SK-N-SH (cell line): ENCODE results near the gene HOMER1. TPM values are rescaled to one million over a fixed set of nuclear protein-coding genes. Genes with fewer than 3 reads are reported as not detected.
A peak's percentile ranks its signal among the peaks of the same experiment; 100 is the strongest.

Source experiments
- CTCF ChIA-PET: fragments of 300-600, 350-600 bp; formaldehyde crosslinking; extraction: SDS; loops from one replicate; lab custom pipeline; 2021; lab: Yijun Ruan, JAX
- POLR2A ChIA-PET: fragments of 350-600 bp; sonication (Branson Sonifier 250); formaldehyde crosslinking; extraction: SDS; loops from one replicate; lab custom pipeline; 2020; ENCODE audit warnings: antibody characterized with exemption, inconsistent platforms; lab: Yijun Ruan, JAX
- DNase-seq: peaks from one replicate; pipeline ENCODE4 v3.0.0; 2012
- H2AFZ ChIP-seq: fragments of 200-600 bp; sonication (generic); 2 replicates; pipeline ENCODE4 v1.8.1; 2016; ENCODE audit warnings: antibody characterized with exemption, mild to moderate bottlenecking, low read depth
- H3F3A ChIP-seq: fragments of 200-600 bp; sonication (generic); replicated peaks from 2 replicates; pipeline ENCODE3; 2016; ENCODE audit warnings: antibody characterized with exemption, mild to moderate bottlenecking; ENCODE audit not compliant: insufficient read depth
- H3K27ac ChIP-seq, 2 experiments: fragments of 200-500 bp in 1 of 2; fragments of 200-600 bp in 1 of 2; sonication (Bioruptor generic) in 1 of 2; sonication (generic), shearing (Covaris generic) in 1 of 2; 2 replicates each; pipeline versions ENCODE4 v1.5.1 to v1.6.1; 2014 to 2016; ENCODE audit warnings: low read depth in 2 of 2, inconsistent platforms in 1 of 2, low read length in 1 of 2, mild to moderate bottlenecking in 1 of 2, mixed read lengths in 1 of 2
- H3K27me3 ChIP-seq: fragments of 200-600 bp; sonication (generic), shearing (Covaris generic); 2 replicates; pipeline ENCODE4 v1.6.1; 2016; ENCODE audit warnings: mixed run types; ENCODE audit not compliant: insufficient read depth
- H3K36me3 ChIP-seq, 2 experiments: fragments of 200-500 bp in 1 of 2; fragments of 200-600 bp in 1 of 2; sonication (Bioruptor generic) in 1 of 2; sonication (generic) in 1 of 2; replicated peaks in 1 of 2; 2 replicates each; pipeline versions ENCODE3 to v1.5.1; 2014 to 2016; ENCODE audit warnings: low read length in 1 of 2, mild to moderate bottlenecking in 1 of 2; ENCODE audit not compliant: insufficient read depth in 2 of 2, control insufficient read depth in 1 of 2
- H3K4me1 ChIP-seq, 2 experiments: fragments of 200-500 bp in 1 of 2; fragments of 200-600 bp in 1 of 2; sonication (Bioruptor generic) in 1 of 2; sonication (generic), shearing (Covaris generic) in 1 of 2; 2 replicates each; pipeline versions ENCODE4 v1.5.1 to v1.6.1; 2014 to 2016; ENCODE audit warnings: low read depth in 1 of 2, low read length in 1 of 2, mixed run types in 1 of 2; ENCODE audit not compliant: insufficient read depth in 2 of 2, control insufficient read depth in 1 of 2
- H3K4me2 ChIP-seq: fragments of 200-600 bp; sonication (generic), shearing (Covaris generic); 2 replicates; pipeline ENCODE4 v1.6.1; 2017; ENCODE audit warnings: mixed run types
- H3K4me3 ChIP-seq, 2 experiments: fragments of 200-500 bp in 1 of 2; fragments of 200-600 bp in 1 of 2; sonication (Bioruptor generic) in 1 of 2; sonication (generic), shearing (Covaris generic) in 1 of 2; 2 replicates each; pipeline versions ENCODE4 v1.5.1 to v1.8.1; 2014 to 2016; ENCODE audit warnings: low read depth in 2 of 2, inconsistent platforms in 1 of 2, low read length in 1 of 2, mild to moderate bottlenecking in 1 of 2, mixed read lengths in 1 of 2, moderate library complexity in 1 of 2
- H3K79me2 ChIP-seq: fragments of 200-600 bp; sonication (generic); 2 replicates; pipeline ENCODE4 v1.8.1; 2017; ENCODE audit warnings: mild to moderate bottlenecking; ENCODE audit not compliant: insufficient read depth
- H3K9ac ChIP-seq: fragments of 200-600 bp; sonication (generic); 2 replicates; pipeline ENCODE4 v1.6.1; 2017; ENCODE audit warnings: mixed run types
- H3K9me2 ChIP-seq: fragments of 200-600 bp; sonication (generic); 2 replicates; pipeline ENCODE4 v1.6.1; 2017; ENCODE audit warnings: mixed run types
- H3K9me3 ChIP-seq: fragments of 200-600 bp; sonication (generic); 2 replicates; pipeline ENCODE4 v1.6.1; 2017; ENCODE audit warnings: mixed run types, mild to moderate bottlenecking, moderate library complexity
- H4K20me1 ChIP-seq: fragments of 200-600 bp; sonication (generic); 2 replicates; pipeline ENCODE4 v1.6.1; 2017; ENCODE audit warnings: mild to moderate bottlenecking, mixed run types; ENCODE audit not compliant: insufficient read depth
- CHD2 ChIP-seq: fragments of 150-350 bp; IDR thresholded peaks from 2 replicates; pipeline ENCODE4 v1.6.1; 2018; ENCODE audit warnings: low read length; ENCODE audit not compliant: partially characterized antibody
- EP300 ChIP-seq, 2 experiments: IDR thresholded peaks; 2 replicates each; pipeline versions ENCODE4 v1.4.0 to v1.6.1; 2012; ENCODE audit warnings: borderline replicate concordance in 1 of 2, low read depth in 1 of 2, low read length in 1 of 2
- FOXM1 ChIP-seq: IDR thresholded peaks from 2 replicates; pipeline ENCODE4 v1.4.0; 2012; ENCODE audit warnings: low read depth, mild to moderate bottlenecking
- IRF3 ChIP-seq: fragments of 150-350 bp; IDR thresholded peaks from 2 replicates; pipeline ENCODE4 v1.6.1; 2016; ENCODE audit warnings: mild to moderate bottlenecking, low read depth, low read length
- MAX ChIP-seq: IDR thresholded peaks from 2 replicates; pipeline ENCODE4 v1.4.0; 2012; ENCODE audit warnings: low read depth
- MEF2A ChIP-seq: IDR thresholded peaks from 2 replicates; pipeline ENCODE4 v1.4.0; 2012; ENCODE audit warnings: low read depth, borderline replicate concordance
- MXI1 ChIP-seq: IDR thresholded peaks from 2 replicates; pipeline ENCODE4 v1.6.1; 2012; ENCODE audit warnings: mild to moderate bottlenecking, low read depth, low read length, improper control_type of control experiment
- NFIC ChIP-seq: IDR thresholded peaks from 2 replicates; pipeline ENCODE4 v1.4.0; 2012; ENCODE audit warnings: borderline replicate concordance
- POLR2AphosphoS5 ChIP-seq: IDR thresholded peaks from 2 replicates; pipeline ENCODE4 v1.6.1; 2012; ENCODE audit warnings: low read depth, low read length
- RFX5 ChIP-seq: IDR thresholded peaks from 2 replicates; pipeline ENCODE4 v1.6.1; 2012; ENCODE audit warnings: mild to moderate bottlenecking, improper control_type of control experiment, low read length
- WGBS: methylation state at CpG from one replicate; pipeline ENCODE4 v1.1.6; 2017; ENCODE audit warnings: low lambda C conversion rate; 5-methylcytosine and 5-hydroxymethylcytosine counted together
- polyA plus RNA-seq, 3 experiments: library from polyadenylated mRNA; depleted of rRNA; stranded (reverse); fragments of >200 nt; gene quantifications; 2 replicates each; pipeline ENCODE4 v1.2.3, GENCODE V29; 2012

The HOMER1 gene
- polyA plus RNA-seq, 1 of the 3 experiments (the other 2 are of a cell fraction), result 2.2 TPM

GRCh38 chr5:79514391-79515105, 614 bp upstream of the HOMER1 start (continued):
- TF ChIP-seq EP300 (IDR thresholded peaks at IDR 0.05; ENCODE audit: borderline replicate concordance in 1 of 2, low read depth in 1 of 2, low read length in 1 of 2) (peak in 1 of 2 experiments; percentile 5; a peak in 1 of 4 replicates), CHD2 (peak; percentile 53), MAX (peak; percentile 36), POLR2AphosphoS5 (peak; percentile 84), RFX5 (no peak), NFIC (0 out of 2 replicates have a peak, but pooled peaks have one; percentile 17)

- H3K9me2 ChIP-seq, result no peaks in the 10 kb centered on the region
- H3K4me1 ChIP-seq, result peaks cover 13 to 23% of the 10 kb centered on the region in 2 experiments; a peak in 3 of 4 replicates
- peak overlapping the region; percentile 95 for H3K4me2 ChIP-seq
- POLR2A ChIA-PET, result interaction anchor here (1.8 to 2.0 kb wide), 2 partner anchors 9 to 12 kb away, joined by 7 to 8 read pairs; no protein-coding TSS in a partner anchor
- no peaks in the 10 kb centered on the region for H3K9me3 ChIP-seq
- 1% methylated on average over 11 of the region's 26 CpGs for WGBS
- CTCF ChIA-PET, result interaction anchor here (0.7 to 2.6 kb wide), 9 partner anchors 13 to 490 kb away, joined by 3 to 10 read pairs (median 3); no protein-coding TSS in a partner anchor
- H4K20me1 ChIP-seq, result no peaks in the 10 kb centered on the region
- H3K27ac ChIP-seq, result peak overlapping the region; percentile 85 to 98
- H3K27me3 ChIP-seq, result no peaks in the 10 kb centered on the region
- DNase-seq, result no peak
- peak overlapping the region; percentile 74 to 88 for H3K4me3 ChIP-seq
- peaks cover 36% of the 10 kb centered on the region for H3K79me2 ChIP-seq
- no peaks in the 10 kb centered on the region for H3K36me3 ChIP-seq
- H2AFZ ChIP-seq, result peak overlapping the region; percentile 92
- H3F3A ChIP-seq, result peaks cover 6% of the 10 kb centered on the region
- TF ChIP-seq MEF2A (peak; percentile 8; the same call in 1 of the 2 replicates), FOXM1 (no peak), NFIC (no peak), MXI1 (peak; percentile 4; the same call in 1 of the 2 replicates)
- TF ChIP-seq, all 33 proteins: peak for 2
- peak overlapping the region; percentile 77 for H3K9ac ChIP-seq
Observed at GRCh38 chr5:79513308-79513703, 628 bp downstream of the HOMER1 start.

GRCh38 chr5:79512471-79513307, 1.2 kb downstream of the HOMER1 start:
- POLR2A ChIA-PET, result interaction anchor here (2.0 kb wide), 1 partner anchor 8 kb away, joined by 8 read pairs; no protein-coding TSS in a partner anchor
- no peaks in the 10 kb centered on the region for H4K20me1 ChIP-seq
- peaks cover 13 to 22% of the 10 kb centered on the region in 2 experiments; a peak in 3 of 4 replicates for H3K4me1 ChIP-seq
- H3F3A ChIP-seq, result peaks cover 6% of the 10 kb centered on the region
- H3K36me3 ChIP-seq, result no peaks in the 10 kb centered on the region
- H2AFZ ChIP-seq, result peak overlapping the region; percentile 92
- H3K27ac ChIP-seq, result peak overlapping the region; percentile 85 to 98
- peak; percentile 34 for DNase-seq
- H3K4me3 ChIP-seq, result peak overlapping the region; percentile 74 to 88
- H3K9me2 ChIP-seq, result no peaks in the 10 kb centered on the region
- peaks cover 42% of the 10 kb centered on the region for H3K79me2 ChIP-seq
- WGBS, result 3% methylated on average over 29 of the region's 29 CpGs
- H3K9me3 ChIP-seq, result no peaks in the 10 kb centered on the region
- H3K27me3 ChIP-seq, result no peaks in the 10 kb centered on the region
- peak overlapping the region; percentile 95 for H3K4me2 ChIP-seq
- CTCF ChIA-PET, result interaction anchor here (0.7 to 2.6 kb wide), 11 partner anchors 11 to 490 kb away, joined by 3 to 10 read pairs (median 3); no protein-coding TSS in a partner anchor
- TF ChIP-seq MXI1, result peak; percentile 63
- TF ChIP-seq IRF3, result no peak
- TF ChIP-seq, all 33 proteins: peak for 1
- H3K9ac ChIP-seq, result peak overlapping the region; percentile 77
